Right lobe of liver (tissue), 4 donors: Measurements from ENCODE around the gene C12orf57.

ENCODE experiments used
- CTCF ChIP-seq, 4 donors: fragments of 200-600 bp in 3 of 4; fragments of 450-650 bp in 1 of 4; IDR thresholded peaks; one replicate each; pipeline versions ENCODE4 v1.5.1 to v1.8.0; 2016 to 2022; ENCODE audit warnings: antibody characterized with exemption in 4 of 4, mild to moderate bottlenecking in 2 of 4
- POLR2A ChIP-seq: fragments of 450-650 bp; IDR thresholded peaks from one replicate; pipeline ENCODE4 v1.6.1; 2017; ENCODE audit warnings: antibody characterized with exemption, mild to moderate bottlenecking
- donor health status: DM: no; HTN: no; CAD: no.
- donor health status: DM: no; HTN: no; CAD: no.
- donor health status: DM: no; HTN: yes; CAD: no.

GRCh38 chr12:6952121-6952862 lies 8.5 kb downstream of the C12orf57 start:
- no peak for TF ChIP-seq CTCF (IDR thresholded peaks at IDR 0.05)
- TF ChIP-seq POLR2A, result no peak
